HG03135 (cell line): ENCODE measurements around the gene SLC26A1.

Source experiments
- ATAC-seq: cut with Tn5 transposase; IDR thresholded peaks from one replicate; pipeline ENCODE4 v1.9.1; 2021; ENCODE audit warnings: mild to moderate bottlenecking, moderate library complexity; ENCODE audit not compliant: unreplicated experiment

Gene SLC26A1

GRCh38 chr4:1029529-1029928 lies 36.3 kb upstream of the SLC26A1 start:
- no peak for ATAC-seq

GRCh38 chr4:1028574-1029220 lies 35.5 kb upstream of the SLC26A1 start:
- ATAC-seq, result no peak

GRCh38 chr4:1027915-1028238 lies 34.7 kb upstream of the SLC26A1 start:
- no peak for ATAC-seq

GRCh38 chr4:1027219-1027914 lies 34.2 kb upstream of the SLC26A1 start:
- no peak for ATAC-seq

GRCh38 chr4:1026115-1026514 lies 32.9 kb upstream of the SLC26A1 start:
- ATAC-seq, result peak; percentile 43

GRCh38 chr4:1024882-1025545 lies 31.8 kb upstream of the SLC26A1 start:
- ATAC-seq, result no peak

GRCh38 chr4:1023895-1024740 lies 30.9 kb upstream of the SLC26A1 start:
- ATAC-seq, result no peak

- no peak for ATAC-seq
Observed at GRCh38 chr4:1023075-1023640, 30.0 kb upstream of the SLC26A1 start.

GRCh38 chr4:1022739-1023066 lies 29.5 kb upstream of the SLC26A1 start:
- ATAC-seq, result no peak

GRCh38 chr4:1022051-1022738 lies 29.0 kb upstream of the SLC26A1 start:
- ATAC-seq, result no peak

- peak; percentile 70 for ATAC-seq
Observed at GRCh38 chr4:1021386-1022050, 28.3 kb upstream of the SLC26A1 start.

- no peak for ATAC-seq
Observed at GRCh38 chr4:1019729-1020470, 26.7 kb upstream of the SLC26A1 start.

- no peak for ATAC-seq
Observed at GRCh38 chr4:1019320-1019719, 26.1 kb upstream of the SLC26A1 start.

GRCh38 chr4:1018147-1019020 lies 25.2 kb upstream of the SLC26A1 start:
- no peak for ATAC-seq

GRCh38 chr4:1017706-1018105 lies 24.5 kb upstream of the SLC26A1 start:
- no peak for ATAC-seq

GRCh38 chr4:1017211-1017610 lies 24.0 kb upstream of the SLC26A1 start:
- ATAC-seq, result no peak

GRCh38 chr4:1015746-1016145 lies 22.5 kb upstream of the SLC26A1 start:
- ATAC-seq, result no peak

- ATAC-seq, result no peak
Observed at GRCh38 chr4:1015179-1015578, 22.0 kb upstream of the SLC26A1 start.
